Immature natural killer cell (primary cell): Measurements from ENCODE around the gene SYNJ2. TPM values are rescaled to one million over a fixed set of nuclear protein-coding genes. Genes with fewer than 3 reads are reported as not detected.
A peak's percentile ranks its signal among the peaks of the same experiment; 100 is the strongest.

ENCODE experiments used
- DNase-seq, 3 donors: peaks; one replicate each; pipeline ENCODE4 v3.0.0; 2022; ENCODE audit warnings: mixed read lengths in 1 of 3
- H3K27ac Mint-ChIP-seq, 6 donors: one replicate each; pipeline ENCODE4 v1.8.0; 2020; ENCODE audit warnings: mixed read lengths in 6 of 6, mild to moderate bottlenecking in 5 of 6, inconsistent platforms in 4 of 6, moderate library complexity in 3 of 6
- H3K27me3 Mint-ChIP-seq, 3 donors: one replicate each; pipeline ENCODE4 v1.8.0; 2020 to 2021; ENCODE audit warnings: low read depth in 3 of 3, mild to moderate bottlenecking in 3 of 3, mixed read lengths in 3 of 3, moderate library complexity in 3 of 3, inconsistent platforms in 1 of 3
- H3K36me3 Mint-ChIP-seq, 3 donors: one replicate each; pipeline ENCODE4 v1.8.0; 2020; ENCODE audit warnings: mixed read lengths in 3 of 3, inconsistent platforms in 2 of 3, mild to moderate bottlenecking in 2 of 3
- H3K4me1 Mint-ChIP-seq, 2 donors: one replicate each; pipeline ENCODE4 v1.8.0; 2020; ENCODE audit warnings: inconsistent platforms in 2 of 2, mild to moderate bottlenecking in 2 of 2, mixed read lengths in 2 of 2, moderate library complexity in 1 of 2
- H3K4me3 Mint-ChIP-seq, 5 donors: one replicate each; pipeline ENCODE4 v1.8.0; 2020; ENCODE audit warnings: mild to moderate bottlenecking in 5 of 5, mixed read lengths in 5 of 5, inconsistent platforms in 3 of 5, moderate library complexity in 3 of 5
- H3K9me3 Mint-ChIP-seq, 6 donors: one replicate each; pipeline ENCODE4 v1.8.0; 2020; ENCODE audit warnings: mild to moderate bottlenecking in 6 of 6, mixed read lengths in 6 of 6, inconsistent platforms in 4 of 6, moderate library complexity in 3 of 6
- polyA plus RNA-seq, 3 donors: library from polyadenylated mRNA; unstranded; fragments of 300-500 nt; fragmentation: Illumina TruSeq; gene quantifications; one replicate each; pipeline ENCODE4 v1.2.3, GENCODE V29; 2021

The SYNJ2 gene
- polyA plus RNA-seq, 3 donors from 2014 or later, result 8.7 to 22.0 (median 12.5) TPM

GRCh38 chr6:158061361-158061708, 79.7 kb downstream of the SYNJ2 start:
- Mint-ChIP-seq H3K4me1 (peaks cover 2 to 13% of the 10 kb centered on the region in 2 donors), H3K36me3 (peaks cover 0 to 22% (median 7%) of the 10 kb centered on the region in 3 donors), H3K9me3 (no peaks in the 10 kb centered on the region), H3K27me3 (peaks cover 0 to 2% (median 0%) of the 10 kb centered on the region in 3 donors), H3K4me3 (no peak overlapping the region), H3K27ac (no peak overlapping the region)
- DNase-seq, result no peak

DNA sequence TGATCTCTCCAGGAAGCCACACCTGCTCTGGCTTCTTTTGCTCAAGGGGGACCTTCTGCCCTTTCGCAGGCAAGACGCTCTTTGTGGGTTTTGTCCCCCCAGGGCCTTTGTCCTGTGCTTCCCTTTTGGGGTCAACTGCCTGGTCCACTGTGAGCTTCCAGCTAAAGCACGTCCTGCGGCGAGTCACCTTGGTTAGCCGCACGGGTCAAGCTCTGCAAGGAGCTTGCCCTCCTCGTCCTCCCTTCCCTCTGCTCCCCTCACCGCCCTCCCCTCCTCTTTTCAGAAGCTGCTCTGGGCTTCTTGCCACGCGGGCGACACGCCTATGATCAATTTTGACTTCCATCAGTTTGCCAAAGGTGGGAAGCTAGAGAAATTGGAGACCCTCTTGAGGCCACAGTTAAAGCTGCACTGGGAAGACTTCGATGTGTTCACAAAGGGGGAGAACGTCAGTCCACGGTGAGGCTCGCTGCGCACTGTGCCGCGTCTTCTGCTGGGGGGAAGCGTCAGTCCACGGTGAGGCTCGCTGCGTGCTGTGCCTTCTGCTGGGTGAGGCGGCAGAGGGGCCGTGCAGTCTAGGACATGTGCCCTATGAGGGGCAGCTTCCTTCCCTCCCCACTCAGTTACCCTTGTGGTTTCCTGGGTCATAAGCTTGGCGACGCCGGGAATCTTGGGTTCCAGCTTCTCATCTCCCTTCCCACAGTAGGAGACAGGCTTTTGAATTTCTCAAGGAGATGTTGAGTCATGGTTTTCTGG, 80.2 kb downstream of the SYNJ2 start:
- H3K27me3 Mint-ChIP-seq, result peaks cover 0 to 2% (median 0%) of the 10 kb centered on the region in 3 donors
- H3K9me3 Mint-ChIP-seq, result no peaks in the 10 kb centered on the region
- peaks cover 2 to 13% of the 10 kb centered on the region in 2 donors for H3K4me1 Mint-ChIP-seq
- no peak for DNase-seq
- no peak overlapping the region for H3K27ac Mint-ChIP-seq
- H3K36me3 Mint-ChIP-seq, result peaks cover 4 to 25% (median 12%) of the 10 kb centered on the region in 3 donors
- no peak overlapping the region for H3K4me3 Mint-ChIP-seq

DNA sequence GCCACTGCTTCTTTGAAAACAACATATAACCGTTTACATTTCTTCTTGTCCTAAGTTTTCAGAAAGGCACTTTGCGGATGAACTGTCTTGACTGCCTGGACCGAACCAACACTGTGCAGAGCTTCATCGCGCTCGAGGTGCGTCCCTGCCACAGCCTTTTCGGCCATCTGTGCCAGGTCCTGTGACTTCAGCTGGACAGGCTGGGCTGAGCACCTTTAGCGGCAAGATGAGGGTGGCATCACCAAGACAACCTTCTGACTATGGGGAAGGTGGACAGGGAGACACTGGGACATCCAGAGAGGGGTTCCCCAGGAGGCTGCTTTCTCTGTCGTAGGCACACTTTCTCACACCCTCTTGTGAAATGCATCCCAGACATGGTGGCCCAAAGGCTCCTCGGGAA, 82.1 kb downstream of the SYNJ2 start:
- Mint-ChIP-seq H3K4me3 (no peak overlapping the region), H3K27ac (no peak overlapping the region), H3K9me3 (no peaks in the 10 kb centered on the region), H3K36me3 (peaks cover 7 to 35% (median 8%) of the 10 kb centered on the region in 3 donors), H3K4me1 (peaks cover 4% of the 10 kb centered on the region in 2 donors), H3K27me3 (peaks cover 0 to 2% (median 0%) of the 10 kb centered on the region in 3 donors)
- DNase-seq, result no peak

- H3K4me3 Mint-ChIP-seq, result no peak overlapping the region
- no peak for DNase-seq
- peaks cover 4 to 14% of the 10 kb centered on the region in 2 donors for H3K4me1 Mint-ChIP-seq
- H3K27me3 Mint-ChIP-seq, result peaks cover 0 to 2% (median 0%) of the 10 kb centered on the region in 3 donors
- H3K9me3 Mint-ChIP-seq, result no peaks in the 10 kb centered on the region
- H3K27ac Mint-ChIP-seq, result no peak overlapping the region
- H3K36me3 Mint-ChIP-seq, result peaks cover 8 to 45% (median 11%) of the 10 kb centered on the region in 3 donors
These were observed 83.1 kb downstream of the SYNJ2 start for GRCh38 chr6:158064725-158065251.

GRCh38 chr6:158066136-158066781, 84.6 kb downstream of the SYNJ2 start:
- no peak for DNase-seq
- Mint-ChIP-seq H3K9me3 (no peaks in the 10 kb centered on the region), H3K4me3 (no peak overlapping the region), H3K27me3 (peaks cover 0 to 2% (median 0%) of the 10 kb centered on the region in 3 donors), H3K4me1 (peaks cover 4 to 14% of the 10 kb centered on the region in 2 donors), H3K27ac (peak overlapping the region in 1 of 6 donors; percentile 17), H3K36me3 (peaks cover 8 to 53% (median 11%) of the 10 kb centered on the region in 3 donors)

- H3K4me1 Mint-ChIP-seq, result peaks cover 9 to 22% of the 10 kb centered on the region in 2 donors
- H3K9me3 Mint-ChIP-seq, result no peaks in the 10 kb centered on the region
- peak overlapping the region in 1 of 6 donors; percentile 58 for H3K27ac Mint-ChIP-seq
- H3K4me3 Mint-ChIP-seq, result no peak overlapping the region
- H3K27me3 Mint-ChIP-seq, result peaks cover 0 to 2% (median 0%) of the 10 kb centered on the region in 3 donors
- peaks cover 11 to 55% (median 13%) of the 10 kb centered on the region in 3 donors for H3K36me3 Mint-ChIP-seq
- no peak for DNase-seq
These were observed 85.9 kb downstream of the SYNJ2 start for GRCh38 chr6:158067436-158068015.

GRCh38 chr6:158068156-158068892, 86.7 kb downstream of the SYNJ2 start:
- no peak for DNase-seq
- H3K27ac Mint-ChIP-seq, result peak overlapping the region in 4 of 6 donors; percentile 7 to 68 (median 37)

DNA sequence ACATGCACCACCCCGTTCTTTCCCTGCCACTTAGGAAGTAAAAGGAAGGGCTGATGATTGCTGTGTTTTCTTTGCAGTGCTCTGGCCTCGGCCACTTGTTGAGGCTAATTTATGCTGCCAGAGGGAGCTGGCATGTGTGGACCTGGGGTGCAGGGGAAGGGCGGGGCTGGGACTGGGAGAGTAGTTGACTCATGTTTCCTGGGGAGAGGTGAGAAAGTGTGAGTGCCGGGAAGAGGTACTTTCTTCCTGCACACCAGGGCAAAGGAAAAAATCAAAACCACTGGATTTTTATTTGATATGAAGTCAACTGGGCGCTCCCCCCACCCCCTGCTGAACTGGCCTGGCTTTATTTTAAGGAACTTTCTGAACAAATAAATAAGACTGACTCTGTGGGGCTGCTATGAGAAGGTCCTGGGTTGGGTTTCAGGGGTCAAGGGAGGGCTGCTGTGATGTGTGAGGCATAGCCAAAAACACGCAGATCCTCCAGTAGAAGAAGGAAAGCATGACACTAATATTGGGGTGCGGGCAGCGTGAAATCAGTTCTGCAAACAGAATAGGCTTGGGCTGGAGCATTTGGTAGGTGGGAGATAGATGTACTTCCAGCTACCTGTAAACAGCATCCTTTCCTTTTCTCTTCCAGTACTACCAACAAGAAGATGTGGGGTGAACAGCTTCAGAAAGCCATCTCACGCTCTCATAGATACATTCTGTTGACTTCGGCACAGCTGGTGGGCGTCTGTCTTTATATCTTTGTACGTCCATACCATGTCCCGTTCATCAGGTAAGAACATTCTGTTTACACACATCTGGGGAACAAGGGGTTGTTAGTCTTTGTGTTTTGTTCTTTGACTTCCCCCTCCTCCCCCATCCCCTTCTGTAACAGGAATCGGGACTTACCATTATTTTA, 87.5 kb downstream of the SYNJ2 start:
- peaks cover 11 to 52% (median 13%) of the 10 kb centered on the region in 3 donors for H3K36me3 Mint-ChIP-seq
- no peak overlapping the region for H3K4me3 Mint-ChIP-seq
- H3K4me1 Mint-ChIP-seq, result peaks cover 9 to 22% of the 10 kb centered on the region in 2 donors
- peaks cover 0 to 2% (median 0%) of the 10 kb centered on the region in 3 donors for H3K27me3 Mint-ChIP-seq
- H3K27ac Mint-ChIP-seq, result peak overlapping the region in 4 of 6 donors; percentile 7 to 68 (median 28)
- DNase-seq, result no peak
- no peaks in the 10 kb centered on the region for H3K9me3 Mint-ChIP-seq

More at GRCh38 chr6:158068156-158068892, 86.7 kb downstream of the SYNJ2 start:
- Mint-ChIP-seq H3K4me3 (no peak overlapping the region), H3K4me1 (peaks cover 9 to 22% of the 10 kb centered on the region in 2 donors), H3K9me3 (no peaks in the 10 kb centered on the region), H3K36me3 (peaks cover 11 to 51% (median 13%) of the 10 kb centered on the region in 3 donors), H3K27me3 (peaks cover 0 to 2% (median 0%) of the 10 kb centered on the region in 3 donors)

DNA sequence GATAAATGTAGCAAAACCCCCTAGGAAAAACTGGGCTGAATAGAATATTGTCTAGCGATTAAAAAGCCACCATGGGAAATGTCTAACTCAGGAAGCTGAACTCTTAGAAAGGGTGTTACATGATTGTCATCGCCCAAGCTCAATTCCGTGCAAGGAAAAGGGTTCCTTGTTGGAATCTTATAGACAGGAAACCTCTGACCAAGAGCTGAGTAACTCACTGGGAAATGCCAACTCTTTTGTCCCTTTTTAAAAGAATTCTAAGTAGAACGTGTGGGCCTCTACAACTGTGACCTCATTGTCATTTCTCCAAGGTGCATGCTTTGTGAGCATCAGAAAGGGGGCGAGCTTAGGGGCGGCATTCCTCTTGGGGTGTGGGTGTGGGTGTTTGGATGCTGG, 88.1 kb downstream of the SYNJ2 start:
- DNase-seq, result no peak
- peaks cover 0 to under 1% (median 0%) of the 10 kb centered on the region in 3 donors for H3K27me3 Mint-ChIP-seq
- H3K36me3 Mint-ChIP-seq, result peaks cover 16 to 52% (median 18%) of the 10 kb centered on the region in 3 donors
- no peak overlapping the region for H3K27ac Mint-ChIP-seq
- no peaks in the 10 kb centered on the region for H3K9me3 Mint-ChIP-seq
- no peak overlapping the region for H3K4me3 Mint-ChIP-seq
- H3K4me1 Mint-ChIP-seq, result peaks cover 9 to 22% of the 10 kb centered on the region in 2 donors

DNA sequence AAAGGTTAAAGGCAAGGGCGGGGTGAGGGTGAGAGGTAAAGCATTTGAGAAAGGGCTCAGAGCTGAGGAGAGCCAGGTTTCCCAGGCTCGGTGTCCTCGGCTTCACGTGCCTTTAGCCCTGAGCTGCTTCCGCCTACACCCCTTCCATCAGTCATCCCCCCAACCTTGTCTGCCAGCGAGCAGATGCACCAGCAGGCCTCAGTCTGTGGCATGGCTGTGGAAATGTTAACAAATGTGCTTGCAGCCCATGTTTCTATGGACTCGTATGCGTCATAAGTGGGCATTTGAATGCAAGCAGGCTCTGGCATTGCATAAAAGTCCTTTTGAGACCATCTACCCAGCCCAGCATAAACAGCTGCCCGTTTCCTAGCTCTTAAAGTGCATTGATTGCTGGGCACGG, 88.8 kb downstream of the SYNJ2 start:
- H3K9me3 Mint-ChIP-seq, result no peaks in the 10 kb centered on the region
- DNase-seq, result no peak
- no peaks in the 10 kb centered on the region for H3K27me3 Mint-ChIP-seq
- H3K27ac Mint-ChIP-seq, result peak overlapping the region in 1 of 6 donors; percentile 40
- no peak overlapping the region for H3K4me3 Mint-ChIP-seq
- peaks cover 16 to 52% (median 17%) of the 10 kb centered on the region in 3 donors for H3K36me3 Mint-ChIP-seq
- peaks cover 9 to 22% of the 10 kb centered on the region in 2 donors for H3K4me1 Mint-ChIP-seq

DNA sequence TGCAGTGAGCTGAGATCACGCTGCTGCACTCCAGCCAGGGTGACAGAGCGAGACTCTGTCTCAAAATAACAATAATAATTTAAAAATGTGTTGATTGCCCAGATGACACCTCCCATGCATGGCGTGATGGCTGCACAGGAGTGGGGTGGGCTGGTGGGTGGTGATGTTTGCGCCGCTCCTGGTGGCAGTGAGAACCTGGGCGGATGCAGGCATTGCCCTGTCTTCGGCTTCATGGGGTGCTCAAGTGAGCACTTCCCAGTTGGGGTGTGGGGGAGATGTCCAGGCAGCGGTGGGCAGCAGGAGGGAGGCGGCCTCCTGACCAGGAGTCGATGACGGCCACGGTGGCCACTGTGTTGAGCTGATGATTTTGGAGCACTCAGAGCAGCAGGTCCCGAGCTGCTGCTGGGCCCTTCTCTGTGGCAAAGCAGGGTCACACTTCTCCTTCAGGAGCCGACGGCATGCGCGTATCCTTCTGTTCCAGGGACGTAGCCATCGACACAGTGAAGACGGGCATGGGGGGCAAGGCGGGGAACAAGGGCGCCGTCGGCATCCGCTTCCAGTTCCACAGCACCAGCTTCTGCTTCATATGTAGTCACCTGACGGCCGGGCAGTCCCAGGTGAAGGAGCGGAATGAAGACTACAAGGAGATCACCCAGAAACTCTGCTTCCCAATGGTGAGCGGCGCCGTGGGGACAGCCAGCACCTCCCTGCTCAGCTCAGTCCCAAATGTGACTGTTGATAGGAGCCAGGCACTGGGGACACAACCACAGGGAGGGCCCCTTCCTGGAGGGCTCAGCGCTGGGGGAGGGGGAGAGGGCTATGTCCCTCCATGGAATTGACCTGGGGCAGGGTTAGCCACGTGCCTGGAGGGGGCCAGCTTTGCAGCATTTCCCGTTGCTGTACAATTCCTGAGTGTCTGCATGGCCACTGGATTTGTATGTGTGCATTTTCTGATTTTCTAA, 89.7 kb downstream of the SYNJ2 start:
- H3K27me3 Mint-ChIP-seq, result peaks cover 0 to 1% (median 0%) of the 10 kb centered on the region in 3 donors
- peaks cover 16 to 52% (median 24%) of the 10 kb centered on the region in 3 donors for H3K36me3 Mint-ChIP-seq
- no peak for DNase-seq
- H3K9me3 Mint-ChIP-seq, result no peaks in the 10 kb centered on the region
- H3K27ac Mint-ChIP-seq, result no peak overlapping the region
- H3K4me3 Mint-ChIP-seq, result no peak overlapping the region
- peaks cover 9 to 22% of the 10 kb centered on the region in 2 donors for H3K4me1 Mint-ChIP-seq
